HG02840 (cell line): ENCODE measurements around the gene OCRL.

ENCODE experiments used
- ATAC-seq: cut with Tn5 transposase; IDR thresholded peaks from one replicate; pipeline ENCODE4 v1.9.1; 2021; ENCODE audit warnings: mild to moderate bottlenecking, moderate library complexity, moderate number of reproducible peaks; ENCODE audit not compliant: unreplicated experiment, low FRiP score

Gene OCRL

GRCh38 chrX:129629837-129630236, 89.8 kb downstream of the OCRL start:
- no peak for ATAC-seq

- no peak for ATAC-seq
Observed at GRCh38 chrX:129631849-129632248, 91.8 kb downstream of the OCRL start.

- ATAC-seq = no peak
Observed at GRCh38 chrX:129632443-129632842, 92.4 kb downstream of the OCRL start.

- ATAC-seq = no peak
Observed at GRCh38 chrX:129634541-129634940, 94.5 kb downstream of the OCRL start.

- ATAC-seq = no peak
Observed at GRCh38 chrX:129636175-129636681, 96.2 kb downstream of the OCRL start.

- no peak for ATAC-seq
Observed at GRCh38 chrX:129637217-129638109, 97.4 kb downstream of the OCRL start.

- ATAC-seq = no peak
Observed at GRCh38 chrX:129638917-129639316, 98.9 kb downstream of the OCRL start.

GRCh38 chrX:129640737-129641136, 100.7 kb downstream of the OCRL start:
- no peak for ATAC-seq

- no peak for ATAC-seq
Observed at GRCh38 chrX:129641469-129641868, 101.4 kb downstream of the OCRL start.

GRCh38 chrX:129641941-129642340, 101.9 kb downstream of the OCRL start:
- ATAC-seq = no peak
